A549 (cell line): ENCODE data around the gene CHN1.

Experiments used
- CTCF ChIP-seq: fragments of >200 bp; sonication (Bioruptor Twin); formaldehyde crosslinking; IDR thresholded peaks from 3 replicates; pipeline ENCODE4 v1.5.1; 2016
- MAX ChIP-seq: IDR thresholded peaks from 2 replicates; pipeline ENCODE4 v1.6.1; 2012
- RCOR1 ChIP-seq: fragments of 150-350 bp; IDR thresholded peaks from 2 replicates; pipeline ENCODE4 v1.6.1; 2014; ENCODE audit warnings: antibody characterized with exemption, low read length, low read depth
- REST ChIP-seq: fragments of 200-600 bp; sonication (generic); IDR thresholded peaks from 2 replicates; pipeline ENCODE4 v1.6.1; 2016; ENCODE audit warnings: antibody characterized with exemption, mild to moderate bottlenecking, moderate library complexity

GRCh38 chr2:174774886-174775285 is 230.3 kb downstream of the CHN1 start:
- TF ChIP-seq CTCF (no peak), REST (no peak), RCOR1 (no peak), MAX (no peak)
